NK-92 (cell line): ENCODE data around the gene PDZD2.
"Not testable (repeated sequence)": the region's sequence is repeated elsewhere in the genome, so short reads cannot be mapped to it uniquely, and the experiment has no call there.

Source experiments
- DNase-seq: peaks from one replicate; lab custom pipeline; 2025; ENCODE audit not compliant: unreplicated experiment; lab: John Stamatoyannopoulos, UW

The PDZD2 gene

DNA sequence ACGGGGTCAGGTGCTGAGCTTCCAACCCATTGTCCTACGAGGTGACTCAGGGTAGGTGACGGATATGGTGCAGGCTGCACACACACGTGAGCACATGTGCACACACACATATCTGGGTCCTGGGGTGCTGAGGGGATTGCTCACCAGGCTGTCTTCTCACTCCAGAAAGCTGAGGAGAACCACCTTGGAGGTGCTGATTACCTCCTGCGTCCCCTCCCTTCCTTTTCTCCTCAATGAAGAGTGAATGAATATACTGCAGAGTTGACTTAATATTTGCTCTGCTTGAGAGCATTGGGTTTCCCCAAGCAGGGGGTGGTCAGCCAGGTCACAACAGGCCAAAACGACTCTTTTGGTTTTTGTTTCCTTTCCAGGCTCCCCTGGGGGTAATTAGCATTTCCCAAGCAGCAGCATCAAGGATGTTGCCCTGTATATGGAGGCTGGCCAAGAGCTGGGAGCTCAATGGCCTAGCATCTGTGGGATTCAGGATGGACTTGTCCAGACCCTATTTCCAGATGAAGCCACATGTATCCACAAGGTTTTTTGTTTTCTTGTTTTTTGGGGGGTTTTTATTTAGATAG is 49.7 kb downstream of the PDZD2 start:
- DNase-seq, result no peak

DNA sequence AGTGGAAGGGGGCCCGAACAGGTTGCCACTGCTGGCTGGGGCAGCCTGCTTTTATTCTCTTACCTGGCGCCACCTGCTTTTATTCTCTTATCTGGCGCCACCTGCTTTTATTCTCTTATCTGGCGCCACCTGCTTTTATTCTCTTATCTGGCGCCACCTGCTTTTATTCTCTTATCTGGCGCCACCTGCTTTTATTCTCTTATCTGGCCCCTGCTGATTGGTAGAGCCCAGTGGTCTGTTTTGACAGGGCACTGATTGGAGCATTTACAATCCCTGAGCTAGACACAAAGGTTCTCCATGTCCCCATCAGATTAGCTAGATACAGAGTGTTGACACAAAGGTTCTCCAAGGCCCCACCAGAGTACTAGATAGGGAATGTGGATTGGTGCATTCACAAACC is 52.5 kb downstream of the PDZD2 start:
- not testable (repeated sequence) for DNase-seq

DNA sequence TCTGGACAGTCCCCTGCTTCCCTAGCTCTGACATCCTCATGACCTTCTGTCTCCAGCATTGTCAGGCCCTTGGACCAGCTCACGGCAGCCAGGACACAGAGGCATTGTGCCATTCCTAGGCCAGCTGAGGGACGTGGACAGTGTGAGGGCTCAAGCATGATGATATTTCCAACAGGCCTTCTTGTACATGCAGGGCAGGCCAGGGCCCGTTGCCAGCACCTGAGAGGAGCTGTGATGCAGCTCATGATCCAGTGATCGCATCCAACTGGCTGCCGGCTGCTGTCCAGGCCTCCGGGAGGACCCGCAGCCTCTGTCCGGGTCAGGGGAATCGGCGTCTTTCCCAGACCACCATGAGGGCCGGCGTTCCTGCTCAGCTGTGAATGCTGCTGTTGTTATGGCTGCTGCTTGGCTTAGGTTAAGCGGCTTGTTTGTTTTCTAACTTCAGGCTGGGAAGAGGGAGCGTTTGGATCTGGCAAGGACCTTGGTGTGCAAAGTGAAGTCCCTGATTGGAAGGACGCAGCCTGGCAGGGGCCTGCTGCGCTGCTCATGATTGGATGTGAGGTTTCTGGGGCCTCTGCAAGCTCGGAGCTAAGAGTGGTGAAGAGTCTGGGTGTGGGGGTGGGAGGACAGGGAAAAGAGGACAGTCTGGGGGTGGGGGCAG is 53.8 kb downstream of the PDZD2 start:
- DNase-seq, result no peak

DNA sequence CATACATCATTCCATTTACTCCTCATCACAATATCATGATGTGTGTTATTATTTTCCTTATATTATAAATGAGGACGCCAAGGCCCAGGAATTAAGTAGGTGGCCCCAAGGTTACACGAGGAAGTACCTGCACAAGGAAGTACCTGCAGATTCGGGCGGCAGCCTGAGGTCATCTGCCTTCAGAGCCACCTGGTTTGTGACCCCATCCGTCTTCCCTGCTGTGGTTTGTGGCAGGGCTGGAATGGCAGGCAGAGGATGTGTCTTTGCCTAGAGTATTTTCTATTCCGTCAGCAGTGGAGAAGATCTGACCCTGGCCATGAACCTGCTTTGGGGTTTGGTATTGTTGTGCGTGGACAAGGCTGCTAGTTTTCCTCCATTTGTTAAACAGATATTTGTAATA is 59.7 kb downstream of the PDZD2 start:
- no peak for DNase-seq

DNA sequence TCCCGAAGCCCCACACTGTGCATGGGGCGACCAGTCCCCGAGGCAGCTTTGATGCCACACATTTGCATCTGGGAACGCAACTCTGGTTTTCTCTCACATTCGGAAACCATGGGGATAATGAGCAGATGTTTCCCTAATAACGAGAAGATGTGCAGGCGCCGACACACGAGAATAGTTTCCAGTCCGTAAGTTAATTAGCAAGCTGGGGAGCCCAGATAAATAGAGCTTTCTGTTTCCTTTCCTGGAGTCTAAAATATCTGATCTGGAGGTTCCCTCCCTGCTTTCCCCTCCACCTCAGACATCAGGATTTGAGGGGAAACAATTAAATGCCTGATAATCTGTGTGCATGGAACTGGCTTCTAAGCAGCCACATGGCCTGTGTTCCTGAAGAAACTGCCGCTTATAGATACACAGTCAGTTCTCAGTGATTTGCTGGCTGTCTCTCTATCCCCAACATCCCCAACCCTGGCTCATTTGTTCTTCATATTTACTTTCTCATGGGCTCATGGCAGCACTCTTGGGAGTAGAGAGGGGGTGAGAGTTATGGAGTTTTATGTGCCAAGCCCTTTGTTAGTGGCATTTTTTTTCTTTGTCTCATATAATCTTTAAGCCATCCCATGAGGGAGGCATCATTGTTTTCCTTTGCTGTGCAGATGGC is 62.8 kb downstream of the PDZD2 start:
- DNase-seq, result no peak

DNA sequence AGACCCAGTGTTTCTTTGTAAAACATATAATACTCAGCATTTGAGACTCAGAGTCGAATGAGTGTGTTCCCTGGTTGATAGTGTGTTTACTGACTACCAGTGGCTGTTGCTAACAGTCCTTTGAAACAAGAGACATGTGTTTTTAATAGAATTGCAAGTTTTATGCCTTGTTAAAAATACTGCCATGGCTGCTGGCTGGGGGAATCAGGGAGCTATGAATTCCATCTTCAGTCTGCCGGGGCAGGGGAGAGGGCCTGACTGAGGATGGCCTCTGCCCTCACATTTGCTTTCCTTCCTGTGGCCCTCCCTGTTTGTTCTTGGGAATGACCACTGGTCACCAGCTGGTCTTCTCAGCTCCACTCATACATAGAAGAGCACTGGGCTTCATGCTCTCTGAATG is 63.8 kb downstream of the PDZD2 start:
- no peak for DNase-seq

DNA sequence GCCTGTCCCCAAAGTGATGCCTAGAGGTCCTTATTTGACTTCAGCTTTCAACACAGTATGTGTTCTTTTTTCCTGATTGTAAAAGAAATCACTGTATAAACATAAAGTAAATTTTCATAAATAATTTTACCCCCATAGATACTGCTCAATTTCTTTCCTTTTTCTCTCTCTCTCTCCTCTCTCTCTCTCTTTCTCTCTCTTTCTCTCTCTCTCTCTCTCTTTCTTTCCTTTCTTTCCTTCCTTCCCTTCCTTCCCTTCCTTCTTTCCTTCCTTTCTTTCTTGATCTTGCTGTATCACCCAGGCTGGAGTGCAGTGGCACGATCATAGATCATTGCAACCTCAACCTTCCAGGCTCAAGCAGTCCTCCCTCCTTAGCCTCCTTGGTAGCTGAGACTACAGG is 64.8 kb downstream of the PDZD2 start:
- no peak for DNase-seq

DNA sequence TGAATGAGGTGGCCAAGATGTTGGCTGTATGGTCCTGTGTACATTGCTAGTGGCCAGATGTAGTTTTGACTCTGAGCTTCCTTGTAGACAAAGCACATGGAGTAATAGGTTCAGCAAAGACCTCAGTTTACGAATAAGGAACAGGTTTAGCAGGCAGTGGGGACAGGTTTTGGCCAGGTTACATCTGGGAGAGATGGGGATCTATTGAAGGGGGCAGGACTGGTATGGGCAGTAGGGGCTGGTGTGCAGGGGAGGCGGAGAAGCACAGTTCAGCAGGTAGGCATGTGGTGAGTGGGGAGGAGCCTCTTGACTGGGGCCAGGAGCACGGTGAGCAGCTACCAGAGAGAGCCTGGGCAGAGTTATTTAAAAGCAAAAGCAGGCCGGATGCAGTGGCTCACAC is 67.3 kb downstream of the PDZD2 start:
- DNase-seq, result no peak

DNA sequence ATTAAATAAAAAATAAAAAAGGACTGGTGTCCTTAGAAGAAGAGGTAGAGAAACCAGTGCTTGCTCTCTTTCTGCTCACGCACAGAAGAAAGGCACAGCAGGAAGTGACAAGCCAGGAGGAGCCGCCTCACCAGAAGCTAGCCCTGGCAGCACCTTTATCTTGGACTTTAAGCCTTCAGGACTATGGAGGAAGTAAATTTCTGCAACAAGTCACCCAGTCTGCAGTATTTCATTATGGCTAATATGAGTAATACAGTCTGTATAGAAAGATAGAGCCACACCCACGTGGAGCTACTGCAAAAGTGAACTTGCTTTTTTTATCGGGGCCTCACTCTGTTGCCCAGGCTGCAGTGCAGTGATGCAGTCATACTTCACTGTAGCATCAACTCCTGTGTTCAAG is 68.4 kb downstream of the PDZD2 start:
- DNase-seq, result no peak

DNA sequence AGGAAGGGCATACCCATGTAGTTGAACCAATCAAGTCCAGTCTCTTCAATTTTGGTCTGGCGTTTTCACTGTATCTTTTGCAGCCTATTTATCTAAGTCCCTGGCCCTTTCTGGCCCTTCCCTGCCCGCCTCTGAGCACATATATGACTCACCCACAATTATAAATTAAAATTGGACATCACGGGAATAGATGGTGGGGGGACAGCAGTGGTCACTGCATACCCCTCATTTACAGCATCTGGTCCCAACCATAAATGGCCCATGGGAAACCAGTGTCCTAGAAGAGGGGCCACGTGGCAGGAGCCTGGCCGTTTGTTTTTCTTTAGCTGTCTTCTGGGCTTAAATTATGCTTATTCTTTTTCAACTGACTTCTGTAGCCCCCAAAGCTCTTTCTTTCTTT is 69.2 kb downstream of the PDZD2 start:
- no peak for DNase-seq

DNA sequence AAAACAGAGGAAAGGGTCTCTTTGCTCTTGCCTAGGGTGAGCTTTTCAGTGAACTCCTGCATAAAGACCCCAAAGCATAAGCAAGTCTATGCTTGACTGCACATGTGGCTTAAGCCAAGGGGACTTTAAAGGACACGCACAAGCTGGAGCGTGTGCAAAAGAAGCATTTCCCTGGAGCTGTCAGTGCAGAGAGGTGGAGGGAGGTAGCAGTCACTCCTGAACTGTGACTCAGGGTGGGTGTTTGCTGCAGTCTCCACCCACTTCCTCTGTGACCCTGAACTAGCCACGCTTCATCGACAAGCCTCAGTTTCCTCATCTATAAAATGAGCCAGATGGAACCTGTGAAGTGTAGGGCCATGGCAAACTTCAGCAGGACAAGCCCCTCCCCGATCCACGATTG is 72.4 kb downstream of the PDZD2 start:
- DNase-seq, result no peak

DNA sequence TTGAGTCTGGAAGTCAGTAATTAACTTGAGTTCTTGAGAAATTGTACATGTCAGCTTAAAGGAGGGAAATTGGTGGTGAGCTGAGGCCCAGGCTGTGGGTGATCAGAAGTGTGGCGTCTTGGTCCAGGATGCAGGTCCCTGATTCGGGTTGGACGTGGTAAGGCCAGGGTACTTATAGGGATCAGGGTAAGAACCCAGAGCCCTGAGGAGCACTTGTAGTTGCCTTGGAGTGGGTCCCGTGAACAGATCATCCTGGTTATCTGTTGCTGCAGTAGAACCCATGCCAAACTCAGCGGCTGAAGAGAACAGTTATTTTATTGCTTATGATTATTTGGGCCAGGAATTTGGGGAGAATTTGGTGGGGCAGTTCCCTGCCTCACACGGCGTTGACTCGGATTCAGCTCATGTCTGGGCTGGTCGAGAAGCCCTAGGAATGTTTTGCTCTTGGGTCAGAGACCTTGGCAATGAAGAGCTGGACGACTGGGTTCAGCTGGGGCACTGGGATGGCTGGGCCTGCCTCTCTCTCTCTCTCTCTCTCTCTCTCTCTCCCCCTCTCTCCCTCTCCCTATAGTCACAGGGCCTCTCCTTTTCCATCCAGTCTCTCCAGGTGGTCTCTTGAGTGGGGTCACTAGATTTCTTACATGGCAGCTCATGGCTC is 73.1 kb downstream of the PDZD2 start:
- DNase-seq, result no peak

DNA sequence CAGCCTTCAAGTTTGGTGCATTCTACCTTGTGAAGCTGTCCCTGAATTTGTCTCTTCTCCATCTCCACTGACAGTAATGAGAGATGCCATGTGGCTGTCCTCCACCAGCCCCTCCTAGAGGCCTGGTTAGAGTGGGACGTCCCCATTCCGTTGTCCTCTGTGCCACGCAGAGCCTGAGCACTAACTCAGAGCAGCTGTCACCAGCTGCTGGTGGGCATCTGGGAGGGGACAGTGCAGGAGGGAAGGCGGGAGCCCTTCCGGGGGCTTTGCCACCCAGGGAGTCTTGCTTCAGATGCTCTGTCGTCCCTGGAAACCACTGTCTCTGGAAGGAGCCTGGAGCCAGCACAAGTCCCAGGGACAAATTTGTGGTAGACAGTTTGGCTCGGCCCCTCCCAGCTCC is 78.6 kb downstream of the PDZD2 start:
- DNase-seq, result no peak

DNA sequence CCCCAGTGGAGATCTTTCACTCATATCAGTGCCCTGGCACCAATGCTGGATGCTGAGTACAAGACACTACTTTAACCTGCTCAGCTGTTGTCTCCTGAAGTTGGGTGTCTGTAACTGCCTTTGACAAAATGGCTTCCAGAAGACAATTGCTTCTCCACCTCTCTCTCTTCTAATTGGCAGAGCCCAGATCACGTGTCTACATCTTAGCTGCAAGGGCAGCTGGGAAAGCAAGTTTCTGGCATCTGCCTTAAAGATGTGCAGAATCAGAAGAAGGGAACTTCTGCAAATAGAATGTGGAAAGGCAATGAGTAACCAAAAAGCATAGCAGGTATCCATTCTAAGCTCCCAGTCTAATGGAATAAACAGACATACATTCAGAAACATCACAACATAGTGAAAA is 81.1 kb downstream of the PDZD2 start:
- DNase-seq, result no peak

DNA sequence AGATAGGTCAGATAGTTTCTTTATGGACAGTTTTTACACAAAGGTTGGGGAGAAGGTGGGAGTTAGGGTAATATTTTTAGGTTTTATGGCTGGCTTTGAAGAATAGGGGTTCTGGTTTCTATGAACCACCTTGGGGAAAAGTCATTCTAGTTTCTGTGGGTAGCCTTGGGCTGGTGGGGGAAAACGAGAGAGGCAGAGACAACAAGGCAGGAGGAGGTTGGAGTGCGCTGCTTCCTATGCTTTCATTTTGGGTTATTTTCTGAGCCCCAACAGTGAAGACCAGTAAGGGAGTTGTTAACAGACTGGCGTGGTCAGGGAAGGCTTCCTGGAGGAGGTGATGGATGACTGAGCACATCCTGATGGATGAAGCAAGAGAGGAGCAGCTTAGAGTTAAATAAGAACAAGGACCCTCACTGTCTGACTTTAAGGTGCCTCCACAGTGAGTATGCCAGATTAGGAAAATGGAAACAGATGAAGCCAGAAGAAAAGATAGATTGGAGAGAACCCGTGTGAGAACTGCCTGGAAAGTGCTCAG is 81.9 kb downstream of the PDZD2 start:
- no peak for DNase-seq

DNA sequence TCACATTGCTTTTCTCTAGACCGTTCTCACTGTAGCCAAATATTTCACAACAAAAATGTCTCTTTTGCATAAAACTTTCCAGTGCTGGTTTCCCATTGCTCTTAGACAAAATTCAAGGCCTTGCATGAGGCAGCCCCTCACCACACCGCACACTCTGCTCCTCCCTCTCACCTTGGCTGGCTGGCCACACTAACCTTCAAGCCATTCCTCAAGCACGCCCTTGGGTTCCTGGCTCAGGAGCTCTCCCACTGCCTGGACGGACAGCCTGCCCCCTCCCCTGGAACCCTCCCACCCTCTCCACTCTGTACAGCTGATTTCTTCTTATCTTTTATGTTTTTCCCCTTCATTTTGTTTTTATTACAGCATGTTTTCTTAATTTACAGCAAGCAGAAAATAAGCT is 83.2 kb downstream of the PDZD2 start:
- DNase-seq, result no peak

DNA sequence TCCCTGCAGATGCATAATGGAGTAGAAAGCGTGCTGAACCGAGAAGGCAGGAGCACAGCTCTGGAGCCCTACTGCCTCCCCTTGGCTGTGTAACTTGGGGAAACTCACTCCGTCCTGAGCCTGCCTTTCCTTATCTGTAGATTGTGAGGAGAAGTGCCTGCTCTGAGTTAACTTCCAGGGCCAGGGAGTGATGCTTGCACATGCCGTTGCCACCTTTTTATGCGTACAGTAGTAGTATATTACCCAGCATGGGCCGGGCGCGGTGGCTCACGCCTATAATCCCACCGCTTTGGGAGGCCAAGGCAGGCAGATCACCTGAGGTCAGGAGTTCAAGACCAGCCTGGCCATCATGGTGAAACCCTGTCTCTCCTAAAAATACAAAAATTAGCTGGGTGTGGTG is 87.1 kb downstream of the PDZD2 start:
- no peak for DNase-seq

DNA sequence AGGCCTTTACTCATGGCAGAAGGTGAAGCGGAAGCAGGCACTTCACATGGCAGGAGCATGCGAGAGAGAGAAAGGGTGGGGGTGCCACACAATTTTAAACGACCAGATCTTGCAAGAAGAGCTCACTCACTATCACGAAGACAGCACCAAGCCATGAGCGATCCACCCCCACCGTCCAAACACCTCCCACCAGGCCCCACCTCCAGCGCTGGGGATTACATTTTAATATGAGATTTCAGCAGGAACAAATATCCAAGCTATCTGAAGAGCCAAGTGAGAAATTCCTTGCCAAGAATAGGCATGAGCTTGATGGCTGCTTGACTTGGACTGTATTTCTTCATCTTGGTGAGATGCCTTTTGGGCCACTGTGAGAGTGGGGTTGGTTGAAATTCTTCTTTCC is 88.0 kb downstream of the PDZD2 start:
- DNase-seq, result no peak

DNA sequence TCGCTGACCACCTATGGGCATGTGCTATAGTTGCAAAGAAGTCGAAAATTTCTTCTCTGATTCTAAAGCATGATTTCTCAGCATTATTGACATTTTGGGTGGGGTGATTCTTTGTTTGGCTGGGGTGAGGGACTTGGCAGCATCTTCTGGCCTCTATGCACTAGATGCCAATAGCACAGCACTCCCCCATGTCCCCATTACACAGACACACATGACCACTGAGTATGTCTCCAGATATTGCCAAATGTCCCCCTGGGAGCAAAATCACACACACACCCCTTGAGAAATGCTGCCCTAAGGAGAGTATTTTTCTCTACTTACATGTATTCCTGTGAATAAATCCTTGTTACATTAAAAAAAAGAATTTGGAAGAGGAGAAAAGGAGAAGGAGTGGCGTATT is 89.1 kb downstream of the PDZD2 start:
- no peak for DNase-seq

DNA sequence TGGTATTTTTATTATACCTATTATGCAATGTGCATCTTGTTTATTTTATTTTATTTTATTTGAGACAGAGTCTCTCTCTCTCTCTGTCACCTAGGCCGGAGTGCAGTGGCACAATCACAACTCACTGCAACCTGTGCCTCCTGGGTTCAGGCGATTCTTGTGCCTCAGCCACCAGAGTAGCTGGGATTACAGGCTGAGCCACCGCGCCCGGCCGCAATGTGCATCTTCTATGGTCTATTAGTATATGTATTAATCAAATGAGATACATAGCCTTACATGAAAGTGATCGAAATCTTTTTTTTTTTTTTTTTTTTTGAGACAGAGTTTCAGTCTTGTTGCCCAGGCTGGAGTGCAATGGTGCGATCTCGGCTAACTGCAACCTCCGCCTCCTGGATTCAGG is 89.9 kb downstream of the PDZD2 start:
- DNase-seq, result not testable (repeated sequence)

DNA sequence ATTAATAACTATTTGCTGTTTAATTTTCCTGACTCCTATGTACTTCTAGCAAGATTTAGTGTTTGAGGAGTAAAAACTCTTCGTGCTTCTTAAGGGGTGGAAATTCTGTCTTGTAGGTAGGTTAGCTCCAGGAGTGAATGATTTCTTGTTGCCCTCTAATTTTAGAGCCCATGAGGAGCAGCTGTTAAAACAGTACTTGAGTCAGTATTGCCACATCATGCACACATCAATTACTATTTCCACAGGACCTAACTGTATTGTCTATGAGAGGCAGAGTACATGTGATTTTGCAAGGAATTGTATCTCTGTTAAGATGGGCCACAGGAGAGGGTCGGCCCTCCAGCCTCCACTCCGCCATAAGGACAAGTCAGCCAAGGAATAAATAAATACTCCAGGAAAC is 91.2 kb downstream of the PDZD2 start:
- DNase-seq, result no peak

DNA sequence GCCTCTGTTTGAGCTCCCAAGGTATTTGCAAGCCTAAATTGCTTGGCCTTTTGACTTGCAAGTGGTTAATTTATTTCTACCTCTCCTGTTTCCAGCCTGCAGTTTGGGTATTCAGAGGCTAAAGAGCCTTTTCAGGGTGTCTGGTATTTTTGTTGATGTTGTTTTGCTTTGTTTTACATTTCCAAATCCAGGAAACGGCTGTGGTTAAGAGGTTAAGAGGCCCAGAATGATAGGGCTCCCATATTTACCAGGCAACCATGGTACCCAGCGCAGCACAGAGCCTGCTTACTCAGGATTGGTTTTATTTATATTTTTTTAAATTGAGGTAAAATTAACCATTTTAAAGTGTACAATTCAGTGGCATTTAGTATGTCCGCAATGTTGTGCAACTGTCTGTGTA is 92.1 kb downstream of the PDZD2 start:
- no peak for DNase-seq
